Fibroblast of villous mesenchyme (primary cell): ENCODE measurements around the gene SMYD3. TPM values are rescaled to one million over a fixed set of nuclear protein-coding genes. Genes with fewer than 3 reads are reported as not detected.

Experiments
- DNase-seq: peaks from one replicate; pipeline ENCODE4 v3.0.0-alpha.2; 2010; ENCODE audit warnings: low read depth
- H3K4me3 ChIP-seq: 2 replicates; pipeline ENCODE4 v1.5.1; 2011; ENCODE audit warnings: low read depth, mild to moderate bottlenecking, low read length
- CTCF ChIP-seq: IDR thresholded peaks from 2 replicates; pipeline ENCODE4 v1.5.1; 2012; ENCODE audit warnings: low read depth, mild to moderate bottlenecking, low read length; ENCODE audit not compliant: insufficient read depth
- total RNA-seq: library from RNA; depleted of rRNA; stranded (reverse); fragments of >200 nt; gene quantifications from 2 replicates; pipeline ENCODE4 v1.2.3, GENCODE V29; 2012

SMYD3 gene
- total RNA-seq, 1 donor, result 35.4 TPM

DNA sequence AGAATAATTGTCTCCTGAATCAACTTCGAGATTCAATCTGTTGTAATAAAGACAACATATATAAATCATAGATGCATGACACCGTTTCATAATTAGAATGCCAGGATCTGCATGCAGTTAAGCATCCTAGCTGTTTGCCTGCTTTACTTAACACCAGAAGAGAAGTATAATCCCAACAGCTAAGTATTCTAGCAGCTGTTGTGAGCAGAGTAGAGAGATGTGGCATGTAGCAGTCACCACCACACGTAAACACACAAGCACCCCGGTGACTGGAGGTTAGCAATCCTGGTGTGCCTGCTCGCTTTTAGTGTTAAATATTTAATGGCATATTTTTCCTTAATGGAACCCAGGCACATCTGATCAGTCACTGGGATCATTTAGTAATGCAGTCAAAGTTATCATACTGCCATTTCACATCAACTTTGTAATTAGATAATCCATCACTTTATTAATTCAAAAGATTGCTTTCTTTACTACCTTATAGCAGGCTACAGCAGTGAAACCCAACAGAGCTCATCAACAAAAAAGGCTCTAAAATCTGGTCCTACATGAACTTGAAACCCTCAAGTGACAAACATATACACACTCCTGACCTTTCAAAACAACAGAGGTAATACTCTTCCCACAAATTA is 187.9 kb downstream of the SMYD3 start:
- DNase-seq, result no peak
- TF ChIP-seq CTCF, result no peak
- H3K4me3 ChIP-seq, result no peak overlapping the region

GRCh38 chr1:246318622-246319021 is 188.5 kb downstream of the SMYD3 start:
- no peak for DNase-seq
- TF ChIP-seq CTCF, result no peak
- no peak overlapping the region for H3K4me3 ChIP-seq

GRCh38 chr1:246318036-246318359 is 189.1 kb downstream of the SMYD3 start:
- H3K4me3 ChIP-seq, result no peak overlapping the region
- TF ChIP-seq CTCF, result no peak
- DNase-seq, result no peak

- no peak for TF ChIP-seq CTCF
- H3K4me3 ChIP-seq, result no peak overlapping the region
- peak; percentile 53 for DNase-seq
Measured at GRCh38 chr1:246317332-246318035, 189.6 kb downstream of the SMYD3 start.

DNA sequence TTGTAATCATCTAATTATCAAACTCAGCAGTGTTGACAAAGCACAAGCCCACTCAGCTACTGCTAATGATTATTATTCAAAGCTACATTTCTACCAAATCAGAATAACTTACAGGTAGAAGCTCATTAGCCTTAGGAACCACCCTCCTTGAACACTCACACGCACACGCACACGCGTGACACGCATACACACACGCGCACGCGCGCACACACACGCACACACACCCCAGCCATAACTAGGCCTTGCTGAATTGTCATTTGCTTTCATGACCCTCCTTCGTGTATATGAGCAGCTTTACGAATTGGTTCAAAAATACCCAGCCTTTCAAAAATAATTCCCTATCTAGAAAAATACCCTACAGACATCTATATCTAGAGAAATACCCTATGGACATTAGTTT is 195.6 kb downstream of the SMYD3 start:
- DNase-seq, result no peak
- no peak for TF ChIP-seq CTCF
- no peak overlapping the region for H3K4me3 ChIP-seq

DNA sequence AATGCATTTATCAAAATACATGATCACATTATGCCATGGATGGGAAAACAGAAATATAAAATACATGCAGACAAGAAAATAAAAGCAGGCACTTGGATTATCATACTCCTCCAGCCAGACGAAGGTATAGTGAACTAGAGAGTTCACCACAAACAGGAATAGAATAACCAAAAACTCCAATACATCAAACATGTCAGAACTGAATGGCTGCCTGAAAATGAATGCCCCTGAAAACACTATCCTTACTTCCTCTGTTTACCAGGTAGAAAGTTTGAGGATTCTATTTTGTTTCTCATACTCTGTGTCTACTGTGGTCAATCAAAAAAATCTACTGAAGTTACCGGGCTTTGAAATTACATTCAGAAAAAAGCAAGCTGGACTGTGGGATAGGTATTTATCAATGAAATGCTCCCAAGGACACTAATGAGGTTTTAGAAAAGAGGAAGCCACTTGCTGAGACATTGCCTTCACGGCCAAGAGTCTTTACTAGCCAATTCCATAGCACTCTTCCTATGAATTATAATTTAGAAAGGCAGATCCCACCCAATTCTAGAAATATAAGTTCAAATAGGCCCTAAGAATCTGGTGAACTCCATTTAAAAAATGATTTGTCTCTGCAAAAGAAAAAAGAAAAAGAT is 197.7 kb downstream of the SMYD3 start:
- H3K4me3 ChIP-seq, result no peak overlapping the region
- DNase-seq, result no peak
- no peak for TF ChIP-seq CTCF
